ENCODE results near the gene MEIKIN.
A peak's percentile ranks its signal among the peaks of the same experiment; 100 is the strongest.

The MEIKIN gene

GRCh38 chr5:131766689-131767088, 178.8 kb downstream of the MEIKIN start:
- DNase-seq: no peak

GRCh38 chr5:131765261-131765660, 180.2 kb downstream of the MEIKIN start:
- no peak for DNase-seq

DNA sequence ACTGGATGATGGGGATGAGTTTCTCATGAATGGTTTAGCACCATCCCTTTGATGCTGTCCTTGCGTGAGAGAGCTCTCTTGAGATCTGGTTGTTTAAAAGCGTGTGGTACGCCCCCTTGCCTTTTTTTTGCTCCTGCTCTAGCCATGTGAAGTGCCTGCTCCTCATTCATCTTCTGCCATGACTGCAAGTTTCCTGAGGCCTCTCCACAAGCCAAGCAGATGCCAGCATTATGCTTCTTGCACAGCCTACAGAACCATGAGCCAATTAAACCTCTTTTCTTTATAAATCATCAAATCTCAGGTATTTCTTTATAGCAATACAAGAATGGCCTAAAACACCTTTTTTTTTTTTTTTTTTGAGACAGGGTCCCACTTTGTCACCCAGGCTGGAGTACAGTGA, 181.5 kb downstream of the MEIKIN start:
- DNase-seq: no peak

GRCh38 chr5:131760793-131761192, 184.7 kb downstream of the MEIKIN start:
- DNase-seq: no peak

DNA sequence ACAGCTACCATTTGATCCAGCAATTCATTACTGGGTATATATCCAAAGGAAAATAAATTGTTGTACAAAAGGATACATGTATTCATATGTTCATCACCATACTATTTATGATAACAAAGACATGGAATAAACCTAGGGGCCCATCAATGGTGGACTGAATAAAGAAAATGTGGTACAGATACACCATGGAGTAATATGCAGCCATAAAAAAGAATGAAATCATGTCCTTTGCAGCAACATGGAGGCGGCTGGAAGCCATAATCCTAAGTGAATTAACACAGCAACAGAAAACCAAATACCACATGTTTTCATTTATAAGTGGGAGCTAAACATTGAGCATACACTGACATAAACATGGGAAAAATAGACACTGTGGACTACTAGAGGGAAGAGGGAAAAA, 185.8 kb downstream of the MEIKIN start:
- no peak for DNase-seq

DNA sequence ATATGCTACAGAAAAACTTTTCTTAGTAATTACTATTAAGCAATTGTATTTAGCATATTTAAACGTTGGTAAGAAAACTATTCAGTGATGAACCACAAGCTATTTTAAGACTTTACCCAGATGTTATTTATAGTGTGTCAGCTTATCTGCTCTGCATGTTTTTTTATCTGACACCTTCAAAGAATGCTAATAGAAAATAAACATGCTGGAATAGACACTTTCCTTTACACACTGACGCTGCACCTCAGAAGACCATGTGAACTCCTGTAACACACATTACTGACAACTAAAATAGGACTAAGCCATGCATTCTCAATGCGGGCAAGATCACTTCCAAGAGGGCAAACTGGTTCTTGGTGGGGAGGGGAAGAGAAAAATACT, 187.0 kb downstream of the MEIKIN start:
- DNase-seq: peak; percentile 46

- no peak for DNase-seq
These were observed 187.5 kb downstream of the MEIKIN start for GRCh38 chr5:131757830-131758519.

Measured in fibroblast of skin of right biceps (primary cell).